Stimulated activated CD4-positive, alpha-beta T cell treated with anti-CD3 and anti-CD28 coated beads, Interleukin-1b, Interleukin-23, amount 100 ng/mL, for 48 hours (primary cell): Measurements from ENCODE around the gene C3orf20.
A peak's percentile ranks its signal among the peaks of the same experiment; 100 is the strongest.
"Not testable (repeated sequence)": the region's sequence is repeated elsewhere in the genome, so short reads cannot be mapped to it uniquely, and the experiment has no call there.

ENCODE experiments used
- DNase-seq: peaks from one replicate; pipeline ENCODE4 v3.0.0-alpha.2; 2020

Gene C3orf20

DNA sequence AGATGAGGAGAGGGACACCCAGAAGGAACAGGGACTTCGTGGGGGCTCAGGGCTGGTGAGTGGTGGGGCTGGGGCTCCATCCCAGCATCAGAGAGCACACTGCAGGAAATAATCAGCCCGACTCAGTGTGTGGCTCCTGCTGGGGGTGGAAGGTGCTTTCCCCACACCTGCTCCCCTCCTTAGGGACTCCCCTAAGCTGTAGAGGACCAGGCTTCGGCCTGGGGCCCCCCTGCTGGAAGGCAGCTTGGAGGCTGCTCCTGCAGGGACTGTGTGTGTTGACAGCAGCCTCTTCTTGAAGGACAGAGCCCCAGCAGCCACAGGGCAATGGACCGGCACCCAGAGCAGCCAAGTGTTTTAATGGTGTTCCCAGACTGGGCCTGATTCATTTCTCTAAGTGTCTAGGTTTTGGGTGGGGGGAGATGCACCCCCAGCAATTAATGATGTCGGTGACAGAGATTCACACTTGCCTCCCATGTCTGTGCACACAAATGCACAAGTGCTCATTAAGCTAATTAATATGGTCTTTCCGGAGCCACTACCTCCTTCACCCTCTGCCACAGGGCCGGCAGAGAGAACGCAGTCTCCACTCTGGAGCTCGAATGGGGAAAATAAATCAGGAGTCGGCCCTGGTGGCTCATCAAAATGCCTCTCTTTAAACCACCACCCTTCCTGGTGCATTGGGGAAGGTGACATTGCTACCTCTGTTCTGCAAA lies 126.9 kb downstream of the C3orf20 start:
- DNase-seq = no peak

DNA sequence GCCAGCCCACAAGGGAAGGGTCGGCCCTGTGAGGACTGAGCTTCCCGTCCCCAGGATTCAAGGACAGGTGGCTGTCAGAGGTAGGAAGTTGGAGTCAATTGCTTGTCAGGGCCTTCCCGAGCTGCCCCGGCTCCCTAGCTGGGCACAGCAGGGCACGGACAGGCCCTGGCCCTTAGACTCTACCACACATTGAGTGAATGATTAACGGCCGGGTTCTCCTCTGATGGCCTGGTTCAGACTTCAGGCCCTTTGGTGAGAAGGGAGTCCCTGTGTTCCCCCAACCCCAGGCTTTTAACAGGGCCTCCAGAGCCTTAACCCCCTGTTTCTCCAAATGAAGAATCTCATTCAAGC lies 127.4 kb downstream of the C3orf20 start:
- no peak for DNase-seq

DNA sequence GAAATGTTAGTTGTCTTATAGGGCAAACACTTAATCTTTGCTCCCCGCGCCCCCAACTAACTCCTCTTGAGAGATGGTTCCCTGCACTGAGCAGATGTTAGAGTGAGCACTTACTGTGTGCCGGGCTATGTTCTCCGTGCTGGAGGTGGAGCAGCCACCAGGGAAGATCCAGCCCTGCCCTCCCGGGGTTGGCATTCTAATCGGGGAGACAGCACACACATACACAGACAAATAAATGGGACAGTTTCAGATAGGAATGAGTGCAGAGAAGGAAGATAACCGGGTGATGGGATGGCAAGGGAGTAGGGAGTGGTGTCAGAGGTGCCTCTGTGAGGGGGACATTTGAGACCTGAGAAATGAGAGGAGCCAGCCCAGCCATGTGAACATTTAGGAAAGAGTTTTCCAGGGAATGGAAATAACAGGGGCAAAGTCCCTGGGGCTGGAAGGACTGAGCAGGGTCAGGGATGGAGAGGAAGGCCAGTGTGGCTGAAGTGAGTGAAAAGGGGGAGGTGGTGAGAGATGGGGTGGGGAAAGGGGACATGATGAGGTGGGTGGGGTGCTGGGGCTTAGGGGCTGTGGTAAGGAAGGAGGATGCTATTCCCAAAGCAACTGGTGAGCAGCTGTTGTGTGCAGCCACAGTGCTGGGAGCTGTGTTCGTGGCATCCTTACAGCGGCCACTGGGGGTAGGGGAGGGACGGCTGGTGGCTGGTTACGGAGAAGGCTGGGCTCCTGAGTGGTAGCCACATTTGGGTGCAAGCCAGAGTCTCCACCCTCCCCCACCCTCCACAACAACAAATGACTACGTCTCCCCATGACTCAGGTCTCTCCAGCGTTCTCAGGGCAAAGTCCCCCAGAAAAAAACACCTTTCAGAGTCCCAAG lies 128.4 kb downstream of the C3orf20 start:
- DNase-seq = peak; percentile 13

DNA sequence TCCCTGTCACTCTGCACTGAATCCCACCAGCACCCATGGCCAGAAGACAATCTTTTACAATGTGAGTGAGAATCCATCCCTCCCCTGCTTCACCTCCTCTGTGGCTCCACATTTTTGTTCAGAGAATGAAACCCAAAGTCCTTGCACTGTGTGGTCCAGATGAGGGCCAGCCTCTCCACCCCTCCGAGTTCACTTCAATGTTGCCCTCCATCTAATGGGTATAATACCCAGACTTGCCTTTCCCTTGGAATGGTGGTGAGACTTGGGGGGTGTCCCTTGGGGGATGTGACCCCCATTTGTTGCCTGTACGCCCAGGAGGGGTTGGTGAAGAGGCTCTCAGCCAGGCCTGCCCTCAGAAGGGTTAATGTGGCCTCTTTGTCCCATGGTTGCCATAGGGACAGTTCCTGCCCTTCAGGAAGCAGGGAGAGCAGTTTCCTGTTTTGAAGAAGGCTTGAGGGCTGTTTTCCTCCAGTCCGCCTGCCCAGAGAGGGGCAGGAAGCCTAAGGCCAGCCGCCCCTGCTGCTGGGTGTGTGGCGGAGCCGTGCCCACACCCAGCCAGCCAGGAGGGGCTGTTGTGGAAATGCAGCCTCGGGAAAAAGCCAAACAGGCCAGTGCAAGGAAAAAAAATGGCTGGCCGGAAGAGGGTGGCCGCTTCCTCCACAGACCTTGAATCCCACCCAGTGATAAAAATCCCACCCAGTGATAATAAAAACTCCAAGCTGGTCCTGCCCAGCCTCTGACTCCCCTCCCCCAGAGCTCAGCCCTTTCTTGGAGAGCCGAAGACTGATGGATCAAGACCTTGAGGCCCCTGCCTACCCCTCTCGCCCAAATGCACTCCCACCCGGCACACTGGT lies 129.3 kb downstream of the C3orf20 start:
- DNase-seq = no peak

GRCh38 chr3:14804835-14805780 lies 130.2 kb downstream of the C3orf20 start:
- DNase-seq = no peak

DNA sequence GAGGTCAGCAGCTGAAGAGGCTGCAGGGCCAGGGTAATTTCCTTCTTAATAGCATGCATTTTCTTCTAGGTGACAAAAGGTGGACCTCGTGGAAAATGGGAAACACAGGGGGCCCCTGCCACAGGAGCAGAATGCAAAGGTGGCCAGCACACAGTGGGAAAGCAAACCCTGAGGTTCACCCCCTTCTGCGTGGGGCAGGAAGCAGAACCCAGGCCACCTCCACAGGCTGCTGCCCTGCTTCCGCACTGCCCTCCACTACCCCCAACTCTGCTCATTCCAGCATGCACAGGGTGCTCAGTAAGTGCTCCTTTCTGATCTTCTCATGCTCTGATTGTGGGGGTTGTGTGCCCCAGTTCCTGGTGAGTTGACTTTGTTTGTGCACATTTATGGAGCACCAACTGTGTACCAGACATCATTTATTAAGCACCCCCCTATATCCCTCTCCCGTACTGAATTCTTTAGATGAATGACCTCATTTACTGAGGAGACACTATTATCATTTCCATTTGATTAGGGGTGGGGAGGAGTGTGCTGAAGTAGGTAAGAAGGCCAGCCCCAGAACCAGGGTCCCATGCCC lies 131.1 kb downstream of the C3orf20 start:
- DNase-seq = no peak

- DNase-seq = peak; percentile 19
Observed at GRCh38 chr3:14806641-14807263, 131.8 kb downstream of the C3orf20 start.

DNA sequence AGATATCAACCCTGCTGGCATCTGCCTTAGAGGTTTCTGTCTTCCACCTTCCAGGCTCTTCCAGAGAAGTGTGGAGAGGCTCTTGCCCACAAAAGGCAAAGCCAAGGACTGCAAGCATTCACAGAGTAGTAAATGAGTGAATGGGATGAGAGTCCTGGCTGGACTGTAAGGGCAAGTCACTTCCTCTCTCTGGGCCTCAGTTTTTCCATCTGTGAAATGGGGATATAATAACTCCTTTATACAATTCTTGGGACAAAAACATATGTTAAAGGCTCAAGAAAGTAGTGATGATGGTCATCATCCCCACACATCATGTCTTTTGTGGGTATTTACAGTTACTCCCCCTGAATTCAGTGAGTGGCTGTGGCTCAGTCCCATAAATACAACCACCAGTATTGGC lies 133.1 kb downstream of the C3orf20 start:
- DNase-seq = no peak

DNA sequence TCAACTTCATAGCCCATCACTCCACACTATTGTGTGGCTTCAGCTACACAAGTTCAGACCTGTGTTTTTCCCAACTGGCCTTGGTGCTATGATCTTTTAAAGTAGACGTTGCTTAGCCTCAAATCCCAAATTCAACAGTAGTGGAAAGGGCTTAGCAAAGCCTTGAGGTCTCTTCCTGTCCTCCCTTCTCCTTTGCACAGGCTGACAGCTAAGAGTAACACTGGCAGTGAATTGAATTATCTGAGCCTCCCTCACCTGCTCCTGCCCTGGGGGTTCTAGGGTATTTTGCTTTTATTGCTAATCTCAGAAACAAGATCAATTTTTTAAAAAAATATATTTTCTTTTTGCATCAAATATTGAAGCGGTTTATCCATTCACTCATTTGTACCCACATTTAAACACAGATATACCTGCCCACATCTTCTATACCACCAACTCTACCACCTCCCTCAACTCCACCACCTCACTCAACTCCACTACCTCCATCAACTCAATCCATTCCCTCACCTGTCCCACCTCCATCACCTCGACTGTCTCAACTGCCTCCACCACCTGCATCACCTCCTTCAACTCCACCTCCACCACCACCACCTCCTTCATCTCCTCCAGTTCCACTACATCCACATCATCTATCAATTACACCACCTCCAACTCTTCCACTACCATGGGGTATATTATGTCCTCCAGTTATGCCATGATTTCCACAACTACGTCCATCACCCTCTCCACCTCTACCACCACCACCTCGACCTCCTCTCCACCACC lies 133.7 kb downstream of the C3orf20 start:
- no peak for DNase-seq

DNA sequence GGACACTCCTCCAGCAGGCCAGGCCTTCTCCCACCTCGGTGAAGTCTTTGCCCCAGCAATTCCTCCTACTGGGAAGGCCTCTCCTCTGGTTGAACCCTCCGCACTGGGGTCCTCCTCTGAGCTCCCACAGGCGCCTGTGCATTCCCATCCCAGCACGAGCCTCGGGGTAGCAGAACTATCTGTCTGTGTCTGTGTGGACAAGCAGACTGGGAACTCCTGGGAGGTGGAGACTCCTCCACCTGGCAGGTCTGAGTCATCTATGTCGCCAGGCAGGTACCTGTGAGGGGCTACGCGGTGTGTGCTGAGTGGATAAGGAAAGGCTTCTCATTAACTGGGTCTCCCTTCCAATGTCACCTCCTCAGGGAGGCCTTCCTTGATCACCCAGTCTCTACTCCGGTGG lies 134.7 kb downstream of the C3orf20 start:
- not testable (repeated sequence) for DNase-seq

- no peak for DNase-seq
Observed at GRCh38 chr3:14810070-14810791, 135.3 kb downstream of the C3orf20 start.

- DNase-seq = no peak
Observed at GRCh38 chr3:14810801-14811661, 136.1 kb downstream of the C3orf20 start.

- no peak for DNase-seq
Observed at GRCh38 chr3:14811684-14812083, 136.7 kb downstream of the C3orf20 start.

DNA sequence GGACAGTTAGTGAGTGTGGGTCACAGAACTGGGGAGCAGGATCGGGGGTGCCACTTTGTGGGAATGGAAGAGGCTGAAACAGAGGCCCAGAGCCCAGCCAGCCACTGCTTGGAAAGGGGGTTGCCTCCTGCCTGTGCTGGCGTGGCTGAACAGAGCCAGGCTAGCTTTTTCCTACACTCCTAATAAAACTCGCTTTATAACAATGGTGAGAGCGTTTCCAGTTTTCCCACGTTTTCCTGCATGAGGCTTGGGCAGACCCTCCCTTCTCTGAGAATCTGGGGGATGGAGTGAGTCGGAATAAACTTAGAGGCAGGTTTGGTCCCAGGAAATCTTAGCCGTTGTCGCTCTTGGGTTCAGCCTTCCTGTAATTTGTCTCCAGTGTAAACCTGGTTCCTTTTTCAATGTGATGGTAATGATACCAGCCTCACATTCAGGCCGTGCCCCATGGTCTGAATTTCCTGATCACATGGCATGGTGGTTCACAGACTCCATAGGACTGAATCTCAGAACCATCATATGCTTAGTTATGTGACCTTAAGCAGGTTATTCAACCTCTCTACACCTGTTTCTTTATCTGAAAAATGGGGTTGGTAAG lies 137.4 kb downstream of the C3orf20 start:
- no peak for DNase-seq

DNA sequence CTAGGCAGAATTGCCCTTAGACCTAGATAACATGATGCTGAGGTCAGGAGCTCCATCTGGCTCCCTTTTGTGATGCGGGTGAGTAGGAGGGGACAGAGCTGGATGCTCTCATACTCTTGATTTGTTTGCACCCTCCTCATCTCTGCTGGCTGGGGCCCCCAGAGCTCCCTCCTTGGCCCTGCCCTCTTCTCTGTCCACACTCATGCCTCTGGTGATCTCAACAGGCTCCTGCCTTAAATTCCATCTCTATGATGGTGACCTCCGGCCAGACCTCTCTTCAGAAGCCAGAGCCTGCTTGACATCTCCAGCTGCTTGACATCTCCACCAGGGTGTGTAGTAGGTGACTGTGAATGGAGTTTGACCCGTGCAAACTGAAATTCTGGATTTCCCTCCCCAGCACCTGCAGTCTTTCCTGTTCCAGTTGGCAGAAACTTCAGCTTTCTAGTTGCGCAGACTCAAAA lies 139.5 kb downstream of the C3orf20 start:
- DNase-seq = no peak

DNA sequence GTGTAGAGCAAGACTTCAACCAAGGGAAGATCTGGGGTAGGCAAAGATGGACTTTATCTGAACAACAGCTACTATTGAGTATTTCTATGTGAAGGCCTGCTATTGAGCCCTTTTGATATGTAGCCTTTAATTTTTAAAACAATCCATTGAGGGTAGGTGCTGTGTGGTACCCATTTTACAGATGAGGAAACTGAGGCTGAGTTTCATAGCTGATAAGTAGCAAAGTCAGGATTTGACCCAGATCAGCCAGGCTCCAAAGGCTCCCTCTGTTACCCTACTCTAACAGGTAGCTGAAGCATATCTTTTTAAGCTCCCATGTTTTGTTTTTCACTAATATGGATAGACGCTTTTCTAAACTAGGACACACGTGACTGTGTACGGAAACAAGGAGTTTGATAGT lies 141.4 kb downstream of the C3orf20 start:
- no peak for DNase-seq

DNA sequence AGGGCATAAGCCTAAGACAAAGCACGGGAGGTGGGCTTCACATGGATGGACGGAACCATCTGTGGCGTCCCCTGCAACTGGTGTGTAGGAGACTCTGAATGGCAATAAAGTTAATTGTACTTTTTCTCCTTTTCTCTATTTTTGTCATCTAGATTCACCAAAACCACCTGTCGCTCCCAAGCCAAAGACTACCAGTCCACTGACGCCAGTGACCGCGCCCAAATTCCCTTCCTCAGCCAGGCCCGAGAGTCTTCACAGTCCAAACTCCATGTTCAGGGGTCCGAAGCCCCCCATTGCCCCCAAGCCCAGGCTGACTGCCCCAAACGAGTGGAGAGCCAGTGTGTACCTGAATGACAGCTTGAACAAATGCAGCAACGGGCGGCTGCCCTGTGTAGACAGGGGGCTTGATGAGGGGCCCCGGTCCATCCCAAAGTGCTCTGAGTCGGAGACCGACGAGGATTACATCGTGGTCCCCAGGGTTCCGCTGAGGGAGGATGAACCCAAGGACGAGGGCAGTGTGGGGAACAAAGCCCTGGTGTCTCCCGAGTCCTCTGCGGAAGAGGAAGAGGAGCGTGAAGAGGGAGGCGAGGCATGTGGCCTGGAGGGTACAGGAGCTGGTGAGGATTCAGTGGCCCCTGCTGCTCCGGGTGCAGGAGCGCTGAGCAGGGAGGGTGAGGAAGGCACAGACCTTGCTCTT lies 144.0 kb downstream of the C3orf20 start, which contains the start of gene FGD5:
Gene FGD5, plus strand, starts transcription at position 159 of the 697 bp plus-strand sequence. Its CDS starts 110 bp downstream, at position 269.
- no peak for DNase-seq
